D721Med (cell line): ENCODE results near the gene PRMT7.

Experiments
- DNase-seq: peaks from one replicate; pipeline ENCODE4 v3.0.0; 2011; ENCODE audit warnings: low spot score; ENCODE audit not compliant: insufficient read length
- FAIRE-seq: peaks from 2 replicates; lab custom pipeline; 2011; peaks lifted over from hg19 to GRCh38; lab: Jason Lieb, UNC
- CTCF ChIP-seq: IDR thresholded peaks from 2 replicates; pipeline ENCODE4 v1.5.1; 2012; ENCODE audit warnings: mild to moderate bottlenecking, control low read depth; ENCODE audit not compliant: insufficient read depth; ENCODE audit errors: missing control alignments

Gene PRMT7

DNA sequence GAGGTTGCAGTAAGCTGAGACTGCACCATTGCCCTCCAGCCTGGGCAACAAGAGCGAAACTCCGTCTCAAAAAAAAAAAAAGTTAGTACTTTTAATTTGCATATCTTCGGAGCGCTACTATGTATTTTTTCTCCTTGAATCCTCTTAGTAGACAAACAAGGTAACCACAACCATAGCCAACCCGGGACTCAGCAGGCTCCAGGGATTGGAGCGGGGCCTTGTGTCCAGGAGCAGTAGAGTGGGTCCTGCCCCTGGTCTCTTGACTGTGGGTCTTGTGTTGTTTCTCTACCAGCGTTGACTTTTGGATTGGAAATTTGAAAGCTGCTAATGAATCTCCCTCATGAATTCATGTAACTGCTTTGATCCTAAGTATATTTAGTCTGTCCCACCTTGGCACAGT, 32.3 kb downstream of the PRMT7 start:
- DNase-seq: no peak
- no peak for TF ChIP-seq CTCF
- FAIRE-seq: no peak

DNA sequence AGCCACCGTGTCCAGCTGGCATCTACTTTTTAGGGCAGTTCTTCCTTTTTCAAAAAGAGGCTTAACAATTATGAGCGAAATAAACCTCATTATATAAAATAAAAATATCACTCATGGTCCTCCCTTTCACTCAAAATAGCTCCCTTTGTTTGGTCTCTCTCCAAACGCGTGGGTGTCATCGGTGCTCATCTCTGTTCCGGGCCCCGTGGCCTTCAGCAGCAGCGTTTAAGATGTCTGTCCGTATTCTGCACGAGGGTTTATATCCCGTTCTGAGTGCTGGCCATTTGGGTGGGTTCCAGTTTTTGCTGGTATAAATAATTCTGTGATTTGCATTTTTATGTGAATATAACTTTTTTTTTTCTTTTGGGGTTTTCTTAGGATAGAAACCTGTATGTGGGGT, 33.4 kb downstream of the PRMT7 start:
- DNase-seq (no peak), FAIRE-seq (no peak)
- no peak for TF ChIP-seq CTCF

GRCh38 chr16:68345351-68345810, 34.6 kb downstream of the PRMT7 start:
- no peak for TF ChIP-seq CTCF
- DNase-seq (no peak), FAIRE-seq (no peak)

DNA sequence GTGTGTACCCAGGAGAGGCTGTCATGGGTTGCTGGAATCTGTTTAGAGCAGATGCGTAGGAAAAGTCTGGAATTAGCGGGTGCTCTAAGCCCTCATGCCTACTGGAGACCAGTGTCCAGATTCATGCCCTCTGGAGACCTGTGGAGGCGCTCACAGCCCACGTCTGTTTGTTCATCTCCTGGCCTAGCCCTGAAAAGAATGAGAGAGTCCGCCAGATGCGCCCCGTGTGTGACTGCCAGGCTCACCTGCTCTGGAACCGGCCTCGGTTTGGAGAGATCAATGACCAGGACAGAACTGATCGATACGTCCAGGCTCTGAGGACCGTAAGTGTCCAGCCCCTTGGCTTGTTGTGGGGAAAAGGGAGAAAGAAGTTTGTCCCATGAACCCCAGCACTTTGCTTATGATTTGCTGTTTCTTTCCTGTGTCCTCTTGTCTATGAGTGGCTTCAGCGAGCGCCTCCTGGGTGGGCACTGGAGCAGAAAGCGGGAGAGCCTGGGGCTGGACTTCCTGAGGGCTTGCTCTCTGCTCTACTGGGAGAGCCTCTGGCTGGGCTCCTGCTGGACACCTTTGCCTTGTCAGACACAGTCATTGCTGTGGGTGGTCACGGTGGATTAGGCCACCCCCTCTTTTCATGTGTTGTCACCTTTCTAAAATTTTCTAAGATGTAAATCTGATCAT, 35.3 kb downstream of the PRMT7 start:
- no peak for TF ChIP-seq CTCF
- no peak for DNase-seq
- FAIRE-seq: no peak

DNA sequence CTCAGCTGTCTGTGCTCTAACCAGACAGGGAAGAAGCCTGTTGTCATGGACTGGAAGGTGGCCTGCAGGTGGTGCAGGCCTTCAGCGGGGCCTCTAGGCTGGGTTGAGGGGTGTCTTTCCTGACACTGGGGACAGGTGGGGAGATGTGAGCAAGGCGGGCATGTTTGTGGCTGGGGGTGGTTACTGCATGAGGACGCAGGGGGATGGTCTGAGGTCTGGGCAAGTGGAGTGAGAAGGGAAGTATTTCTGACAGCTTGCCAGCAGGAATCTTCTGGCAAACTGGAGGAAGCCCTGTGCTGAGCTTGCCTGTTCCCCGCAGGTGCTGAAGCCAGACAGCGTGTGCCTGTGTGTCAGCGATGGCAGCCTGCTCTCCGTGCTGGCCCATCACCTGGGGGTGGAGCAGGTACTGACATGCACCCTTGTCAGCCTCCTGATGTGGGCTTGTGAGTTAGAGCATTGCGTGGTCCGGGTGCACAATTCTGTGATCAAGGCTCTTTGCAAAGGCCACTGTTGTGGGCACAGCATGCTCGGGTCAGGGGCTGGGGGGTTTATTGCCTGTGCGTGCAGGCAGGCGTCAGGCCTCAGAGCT, 36.2 kb downstream of the PRMT7 start:
- DNase-seq (no peak), FAIRE-seq (no peak)
- no peak for TF ChIP-seq CTCF

- no peak for TF ChIP-seq CTCF
- DNase-seq: no peak
- no peak for FAIRE-seq
Observed at GRCh38 chr16:68347605-68348004, 36.8 kb downstream of the PRMT7 start.
